WTC11 (cell line): ENCODE data around the gene SEMA3C. TPM values are rescaled to one million over a fixed set of nuclear protein-coding genes. Genes with fewer than 3 reads are reported as not detected.

Experiments used
- ATAC-seq: fragments of 200-7000 bp; cut with Tn5 transposase; 2 replicates; pipeline ENCODE4 v1.10.0; 2021; ENCODE audit warnings: mild to moderate bottlenecking, moderate library complexity
- CTCF ChIA-PET: fragments of 300-600 bp; sonication (Branson Sonifier 250); formaldehyde crosslinking; loops from one replicate; lab custom pipeline; 2021; ENCODE audit warnings: antibody characterized with exemption; lab: Charles Lee
- POLR2A ChIA-PET: fragments of 350-600 bp; sonication (Branson Sonifier 250); formaldehyde crosslinking; loops from one replicate; lab custom pipeline; 2021; ENCODE audit warnings: antibody characterized with exemption; lab: Charles Lee
- DNase-seq: peaks from one replicate; pipeline ENCODE4 v3.0.0; 2021; ENCODE audit warnings: low spot score
- H3K27ac Mint-ChIP-seq: 2 replicates; pipeline ENCODE4 v1.8.0; 2021; ENCODE audit warnings: mixed read lengths
- H3K27me3 Mint-ChIP-seq: 2 replicates; pipeline ENCODE4 v1.8.0; 2021; ENCODE audit warnings: low read depth, mild to moderate bottlenecking, moderate library complexity, mixed read lengths
- H3K36me3 Mint-ChIP-seq: 2 replicates; pipeline ENCODE4 v1.8.0; 2021; ENCODE audit warnings: mixed read lengths
- H3K4me1 Mint-ChIP-seq: 2 replicates; pipeline ENCODE4 v1.8.0; 2022; ENCODE audit warnings: mixed read lengths
- H3K4me3 Mint-ChIP-seq: 2 replicates; pipeline ENCODE4 v1.8.0; 2021; ENCODE audit warnings: mild to moderate bottlenecking, moderate library complexity, mixed read lengths
- H3K9me3 Mint-ChIP-seq: 2 replicates; pipeline ENCODE4 v1.8.0; 2021; ENCODE audit warnings: mixed read lengths
- ARID4B ChIP-seq: sonication (generic); formaldehyde crosslinking; IDR thresholded peaks from 2 replicates; pipeline ENCODE4 v1.8.0; 2023; ENCODE audit warnings: missing genetic modification reagents, mild to moderate bottlenecking, borderline replicate concordance
- ELF4 ChIP-seq: sonication (generic); formaldehyde crosslinking; IDR thresholded peaks from 2 replicates; pipeline ENCODE4 v1.8.1; 2022; ENCODE audit warnings: low read depth, mild to moderate bottlenecking, moderate library complexity, missing genetic modification reagents
- IRF2 ChIP-seq: sonication (generic); formaldehyde crosslinking; IDR thresholded peaks from 2 replicates; pipeline ENCODE4 v1.8.0; 2022; ENCODE audit warnings: low read depth, missing genetic modification reagents, borderline replicate concordance
- KAT7 ChIP-seq: sonication (generic); formaldehyde crosslinking; IDR thresholded peaks from 2 replicates; pipeline ENCODE4 v1.8.1; 2023; ENCODE audit warnings: missing genetic modification reagents, mild to moderate bottlenecking, borderline replicate concordance
- NFATC4 ChIP-seq: fragments of 250-450 bp; sonication (Bioruptor Pico); IDR thresholded peaks from 2 replicates; pipeline ENCODE4 v1.9.0; 2021; ENCODE audit warnings: mild to moderate bottlenecking
- NFYB ChIP-seq: sonication (generic); formaldehyde crosslinking; conservative IDR thresholded peaks from 2 replicates; pipeline ENCODE4 v1.8.0; 2022; ENCODE audit warnings: low read depth, missing genetic modification reagents
- NR1H2 ChIP-seq: sonication (generic); formaldehyde crosslinking; IDR thresholded peaks from 2 replicates; pipeline ENCODE4 v1.9.0; 2021; ENCODE audit warnings: mild to moderate bottlenecking, moderate library complexity, missing genetic modification reagents
- RELA ChIP-seq: sonication (generic); formaldehyde crosslinking; IDR thresholded peaks from 2 replicates; pipeline ENCODE4 v1.8.1; 2022; ENCODE audit warnings: missing genetic modification reagents, mild to moderate bottlenecking, borderline replicate concordance
- STAT6 ChIP-seq: sonication (generic); formaldehyde crosslinking; conservative IDR thresholded peaks from 2 replicates; pipeline ENCODE4 v1.8.1; 2023; ENCODE audit warnings: mild to moderate bottlenecking, low read depth, missing genetic modification reagents, moderate library complexity
- TEAD1 ChIP-seq: sonication (generic); formaldehyde crosslinking; IDR thresholded peaks from 2 replicates; pipeline ENCODE4 v1.8.0; 2022; ENCODE audit warnings: mild to moderate bottlenecking, missing genetic modification reagents
- TEAD4 ChIP-seq: sonication (generic); formaldehyde crosslinking; IDR thresholded peaks from 2 replicates; pipeline ENCODE4 v1.8.0; 2022; ENCODE audit warnings: mild to moderate bottlenecking, missing genetic modification reagents
- ZNF219 ChIP-seq: sonication (generic); formaldehyde crosslinking; IDR thresholded peaks from 2 replicates; pipeline ENCODE4 v1.8.0; 2023; ENCODE audit warnings: missing genetic modification reagents, mild to moderate bottlenecking, borderline replicate concordance
- ZNF263 ChIP-seq: sonication (generic); formaldehyde crosslinking; IDR thresholded peaks from 2 replicates; pipeline ENCODE4 v1.8.1; 2022; ENCODE audit warnings: low read depth, mild to moderate bottlenecking, moderate library complexity, missing genetic modification reagents
- ZNF423 ChIP-seq: fragments of 250-450 bp; sonication (Bioruptor Pico); IDR thresholded peaks from 2 replicates; pipeline ENCODE4 v2.1.2; 2022; ENCODE audit warnings: mild to moderate bottlenecking, moderate library complexity
- ZNF425 ChIP-seq: fragments of 250-450 bp; sonication (Bioruptor Pico); conservative IDR thresholded peaks from 2 replicates; pipeline ENCODE4 v1.9.0; 2021; ENCODE audit warnings: mild to moderate bottlenecking
- ZNF532 ChIP-seq: fragments of 250-450 bp; sonication (Bioruptor Pico); IDR thresholded peaks from 2 replicates; pipeline ENCODE4 v1.9.0; 2021; ENCODE audit warnings: mild to moderate bottlenecking, borderline replicate concordance
- total RNA-seq: library from RNA; stranded (reverse); gene quantifications from 3 replicates; pipeline ENCODE4 v1.2.3, GENCODE V29; 2021

The SEMA3C gene
- total RNA-seq, 1 experiment from 2014 or later = 2.1 TPM

GRCh38 chr7:80726666-80727065, 192.2 kb downstream of the SEMA3C start:
- DNase-seq (no peak), ATAC-seq (no peak)
- Mint-ChIP-seq H3K36me3 (no peaks in the 10 kb centered on the region), H3K4me3 (no peak overlapping the region), H3K27me3 (peaks cover 4% of the 10 kb centered on the region), H3K27ac (no peak overlapping the region), H3K4me1 (peaks cover 71% of the 10 kb centered on the region), H3K9me3 (no peaks in the 10 kb centered on the region)
- ChIA-PET POLR2A (interaction anchor here (0.5 kb wide), 1 partner anchor 748 kb away, joined by 3 read pairs; no protein-coding TSS in a partner anchor), CTCF (no interaction called here)
- no peak for TF ChIP-seq NFATC4 (CRISPR knock-in tag)
- no peak for TF ChIP-seq ZNF423
- TF ChIP-seq ZNF532 (CRISPR knock-in tag) = no peak
- no peak for TF ChIP-seq ZNF425 (CRISPR knock-in tag)

- Mint-ChIP-seq H3K4me3 (no peak overlapping the region), H3K27me3 (no peaks in the 10 kb centered on the region; the same call in none of the 2 replicates), H3K36me3 (no peaks in the 10 kb centered on the region), H3K27ac (peak overlapping the region; percentile 98; the same call in 1 of the 2 replicates), H3K9me3 (no peaks in the 10 kb centered on the region), H3K4me1 (peaks cover 72% of the 10 kb centered on the region)
- CTCF ChIA-PET = interaction anchor here (0.6 to 1.7 kb wide), 2 partner anchors 483 to 745 kb away, joined by 4 to 9 read pairs; no protein-coding TSS in a partner anchor
- TF ChIP-seq KAT7 (CRISPR knock-in tag) = no peak
- POLR2A ChIA-PET = no interaction called here
- no peak for DNase-seq
- ATAC-seq = no peak
Measured at GRCh38 chr7:80725181-80725611, 193.7 kb downstream of the SEMA3C start.

GRCh38 chr7:80724249-80724871, 194.5 kb downstream of the SEMA3C start:
- H3K27ac Mint-ChIP-seq = peak overlapping the region; percentile 98
- no peaks in the 10 kb centered on the region; the same call in 1 of the 2 replicates for H3K27me3 Mint-ChIP-seq
- TF ChIP-seq NFYB (CRISPR knock-in tag) (no peak), IRF2 (CRISPR knock-in tag) (no peak), TEAD1 (no peak), STAT6 (CRISPR knock-in tag) (no peak), ZNF263 (CRISPR knock-in tag) (no peak), NR1H2 (no peak), ELF4 (no peak), ZNF219 (CRISPR knock-in tag) (no peak), RELA (no peak), TEAD4 (CRISPR knock-in tag) (no peak), ARID4B (CRISPR knock-in tag) (no peak)

More at GRCh38 chr7:80724249-80724871, 194.5 kb downstream of the SEMA3C start:
- 0 out of 2 replicates have a peak overlapping the region, but pooled peaks have one; percentile 4 for H3K4me3 Mint-ChIP-seq
- no peaks in the 10 kb centered on the region for H3K36me3 Mint-ChIP-seq
- ChIA-PET CTCF (interaction anchor here (0.6 to 1.7 kb wide), 5 partner anchors 9 to 746 kb away, joined by 3 to 9 read pairs (median 3); no protein-coding TSS in a partner anchor), POLR2A (interaction anchor here (0.5 kb wide), 1 partner anchor 57 kb away, joined by 3 read pairs; no protein-coding TSS in a partner anchor)
- ATAC-seq = peak; percentile 65
- no peaks in the 10 kb centered on the region for H3K9me3 Mint-ChIP-seq
- H3K4me1 Mint-ChIP-seq = peaks cover 66% of the 10 kb centered on the region
- no peak for DNase-seq
